Measurements from ENCODE around the gene BDH1.
"Not testable (repeated sequence)": the region's sequence is repeated elsewhere in the genome, so short reads cannot be mapped to it uniquely, and the experiment has no call there.

BDH1 gene

GRCh38 chr3:197589545-197589944 is 33.8 kb upstream of the BDH1 start:
- Histone ChIP-seq H3K9me2 (replicated peaks; ENCODE audit: insufficient read depth, low read length) (no peaks in the 10 kb centered on the region), H2AFZ (ENCODE audit: low read depth, low read length, severe bottlenecking) (no peak overlapping the region), H3K4me2 (ENCODE audit: low read depth, low read length, poor library complexity, severe bottlenecking) (no peak overlapping the region), H3F3A (ENCODE audit: insufficient read depth) (no peaks in the 10 kb centered on the region; the same call in 1 of the 2 replicates), H3K9ac (ENCODE audit: low read length) (no peak overlapping the region), H3K27ac (ENCODE audit: low read depth, low read length) (no peak overlapping the region), H3K27me3 (ENCODE audit: low read length) (no peaks in the 10 kb centered on the region), H3K79me2 (ENCODE audit: insufficient read depth, low read length) (no peaks in the 10 kb centered on the region), H3K36me3 (ENCODE audit: low read length) (no peaks in the 10 kb centered on the region), H3K9me3 (ENCODE audit: insufficient read depth, low read length) (no peaks in the 10 kb centered on the region), H4K20me1 (ENCODE audit: low read depth, low read length) (no peaks in the 10 kb centered on the region), H3K4me3 (ENCODE audit: insufficient read depth, low read length, poor library complexity, severe bottlenecking) (no peak overlapping the region)
- TF ChIP-seq EZH2phosphoT487 (conservative IDR thresholded peaks at IDR 0.05; ENCODE audit: low read length) (no peak), CTCF (IDR thresholded peaks at IDR 0.05; ENCODE audit: insufficient read depth, low read length, poor library complexity, severe bottlenecking) (no peak)

- not testable (repeated sequence) for H3K27ac ChIP-seq (ENCODE audit: low read depth, low read length); H3K4me3 ChIP-seq (ENCODE audit: insufficient read depth, low read length, poor library complexity, severe bottlenecking); H3K36me3 ChIP-seq (ENCODE audit: low read length); H3K9ac ChIP-seq (ENCODE audit: low read length); H3K4me2 ChIP-seq (ENCODE audit: low read depth, low read length, poor library complexity, severe bottlenecking); H4K20me1 ChIP-seq (ENCODE audit: low read depth, low read length); H3K9me3 ChIP-seq (ENCODE audit: insufficient read depth, low read length); H3K27me3 ChIP-seq (ENCODE audit: low read length); H3K9me2 ChIP-seq (replicated peaks; ENCODE audit: insufficient read depth, low read length); H2AFZ ChIP-seq (ENCODE audit: low read depth, low read length, severe bottlenecking); H3K79me2 ChIP-seq (ENCODE audit: insufficient read depth, low read length); H3F3A ChIP-seq (ENCODE audit: insufficient read depth)
These were observed 31.0 kb upstream of the BDH1 start for GRCh38 chr3:197586768-197587167.

GRCh38 chr3:197586181-197586580 is 30.4 kb upstream of the BDH1 start:
- Histone ChIP-seq H3F3A (ENCODE audit: insufficient read depth) (no peaks in the 10 kb centered on the region; the same call in 1 of the 2 replicates), H3K27ac (ENCODE audit: low read depth, low read length) (no peak overlapping the region)

GRCh38 chr3:197584733-197585132 is 29.0 kb upstream of the BDH1 start:
- Histone ChIP-seq H4K20me1 (ENCODE audit: low read depth, low read length) (no peaks in the 10 kb centered on the region), H3K27me3 (ENCODE audit: low read length) (no peaks in the 10 kb centered on the region), H3K9ac (ENCODE audit: low read length) (no peak overlapping the region), H3F3A (ENCODE audit: insufficient read depth) (no peaks in the 10 kb centered on the region; the same call in 1 of the 2 replicates), H3K9me3 (ENCODE audit: insufficient read depth, low read length) (no peaks in the 10 kb centered on the region), H3K27ac (ENCODE audit: low read depth, low read length) (no peak overlapping the region), H3K36me3 (ENCODE audit: low read length) (no peaks in the 10 kb centered on the region), H3K4me2 (ENCODE audit: low read depth, low read length, poor library complexity, severe bottlenecking) (no peak overlapping the region), H3K9me2 (replicated peaks; ENCODE audit: insufficient read depth, low read length) (no peaks in the 10 kb centered on the region), H3K79me2 (ENCODE audit: insufficient read depth, low read length) (no peaks in the 10 kb centered on the region), H2AFZ (ENCODE audit: low read depth, low read length, severe bottlenecking) (no peak overlapping the region), H3K4me3 (ENCODE audit: insufficient read depth, low read length, poor library complexity, severe bottlenecking) (no peak overlapping the region)
- TF ChIP-seq EZH2phosphoT487 (conservative IDR thresholded peaks at IDR 0.05; ENCODE audit: low read length) (no peak), CTCF (IDR thresholded peaks at IDR 0.05; ENCODE audit: insufficient read depth, low read length, poor library complexity, severe bottlenecking) (no peak)

More at GRCh38 chr3:197586181-197586580, 30.4 kb upstream of the BDH1 start:
- TF ChIP-seq CTCF (IDR thresholded peaks at IDR 0.05; ENCODE audit: insufficient read depth, low read length, poor library complexity, severe bottlenecking) (no peak), EZH2phosphoT487 (conservative IDR thresholded peaks at IDR 0.05; ENCODE audit: low read length) (no peak)
- no peaks in the 10 kb centered on the region for H3K36me3 ChIP-seq (ENCODE audit: low read length)
- no peaks in the 10 kb centered on the region for H3K79me2 ChIP-seq (ENCODE audit: insufficient read depth, low read length)
- no peaks in the 10 kb centered on the region for H3K9me2 ChIP-seq (replicated peaks; ENCODE audit: insufficient read depth, low read length)
- no peaks in the 10 kb centered on the region for H4K20me1 ChIP-seq (ENCODE audit: low read depth, low read length)
- H3K4me2 ChIP-seq (ENCODE audit: low read depth, low read length, poor library complexity, severe bottlenecking), result no peak overlapping the region
- no peaks in the 10 kb centered on the region for H3K9me3 ChIP-seq (ENCODE audit: insufficient read depth, low read length)
- H3K27me3 ChIP-seq (ENCODE audit: low read length), result no peaks in the 10 kb centered on the region
- H2AFZ ChIP-seq (ENCODE audit: low read depth, low read length, severe bottlenecking), result no peak overlapping the region
- H3K9ac ChIP-seq (ENCODE audit: low read length), result no peak overlapping the region
- H3K4me3 ChIP-seq (ENCODE audit: insufficient read depth, low read length, poor library complexity, severe bottlenecking), result no peak overlapping the region

All from SU-DHL-6 (cell line).